SJCRH30 (cell line): ENCODE results near the gene RGS4. TPM values are rescaled to one million over a fixed set of nuclear protein-coding genes. Genes with fewer than 3 reads are reported as not detected.

Source experiments
- DNase-seq, 2 experiments: peaks; one replicate each; pipeline ENCODE4 v3.0.0-alpha.2; 2015 to 2020
- H3K27ac ChIP-seq: fragments of 250-450 bp; sonication (Bioruptor Pico); 2 replicates; pipeline ENCODE4 v1.5.1; 2020; ENCODE audit warnings: mild to moderate bottlenecking, moderate library complexity
- H3K27me3 ChIP-seq: fragments of 250-450 bp; sonication (Bioruptor Pico); 2 replicates; pipeline ENCODE4 v1.5.1; 2020; ENCODE audit warnings: mild to moderate bottlenecking, moderate library complexity
- H3K36me3 ChIP-seq: fragments of 250-450 bp; sonication (Bioruptor Pico); 2 replicates; pipeline ENCODE4 v1.5.1; 2020; ENCODE audit warnings: mild to moderate bottlenecking, moderate library complexity
- H3K4me1 ChIP-seq: fragments of 250-450 bp; sonication (Bioruptor Pico); 2 replicates; pipeline ENCODE4 v1.5.1; 2020; ENCODE audit warnings: mild to moderate bottlenecking, moderate library complexity
- H3K4me3 ChIP-seq: fragments of 250-450 bp; sonication (Bioruptor Pico); 2 replicates; pipeline ENCODE4 v1.5.1; 2020; ENCODE audit warnings: mild to moderate bottlenecking, moderate library complexity
- H3K9me3 ChIP-seq: fragments of 250-450 bp; sonication (Bioruptor Pico); replicated peaks from 2 replicates; pipeline ENCODE4 v1.5.1; 2020; ENCODE audit warnings: mild to moderate bottlenecking, moderate library complexity
- total RNA-seq: library from RNA; depleted of rRNA; stranded (reverse); fragments of >200 nt; shearing (Covaris generic); gene quantifications from 2 replicates; pipeline ENCODE4 v1.2.3, GENCODE V29; 2014; rRNA removed

Gene RGS4
- total RNA-seq, 1 experiment from 2014 or later = 0.12 TPM

GRCh38 chr1:163106364-163106987, 37.3 kb downstream of the RGS4 start:
- Histone ChIP-seq H3K27me3 (no peaks in the 10 kb centered on the region), H3K4me1 (no peaks in the 10 kb centered on the region), H3K27ac (no peak overlapping the region), H3K36me3 (no peaks in the 10 kb centered on the region), H3K4me3 (no peak overlapping the region), H3K9me3 (no peaks in the 10 kb centered on the region)
- no peak for DNase-seq

- no peaks in the 10 kb centered on the region for H3K27me3 ChIP-seq
- H3K4me3 ChIP-seq = no peak overlapping the region
- H3K4me1 ChIP-seq = no peaks in the 10 kb centered on the region
- no peak overlapping the region for H3K27ac ChIP-seq
- no peak for DNase-seq
- no peaks in the 10 kb centered on the region for H3K36me3 ChIP-seq
- H3K9me3 ChIP-seq = no peaks in the 10 kb centered on the region
Measured at GRCh38 chr1:163107655-163108054, 38.5 kb downstream of the RGS4 start.

- no peaks in the 10 kb centered on the region for H3K36me3 ChIP-seq
- H3K27me3 ChIP-seq = no peaks in the 10 kb centered on the region
- DNase-seq = no peak
- H3K27ac ChIP-seq = no peak overlapping the region
- H3K4me1 ChIP-seq = no peaks in the 10 kb centered on the region; the same call in 1 of the 2 replicates
- H3K9me3 ChIP-seq = no peaks in the 10 kb centered on the region
- no peak overlapping the region for H3K4me3 ChIP-seq
Measured at GRCh38 chr1:163115887-163116286, 46.7 kb downstream of the RGS4 start.

- no peaks in the 10 kb centered on the region for H3K36me3 ChIP-seq
- H3K4me1 ChIP-seq = no peaks in the 10 kb centered on the region; the same call in 1 of the 2 replicates
- H3K27me3 ChIP-seq = peaks cover 3% of the 10 kb centered on the region; the same call in 1 of the 2 replicates
- no peak overlapping the region for H3K27ac ChIP-seq
- H3K9me3 ChIP-seq = no peaks in the 10 kb centered on the region
- DNase-seq = no peak
- H3K4me3 ChIP-seq = no peak overlapping the region
Measured at GRCh38 chr1:163119707-163120106, 50.5 kb downstream of the RGS4 start.

GRCh38 chr1:163120372-163120771, 51.2 kb downstream of the RGS4 start:
- Histone ChIP-seq H3K36me3 (no peaks in the 10 kb centered on the region), H3K4me1 (no peaks in the 10 kb centered on the region; the same call in 1 of the 2 replicates), H3K9me3 (no peaks in the 10 kb centered on the region), H3K4me3 (no peak overlapping the region), H3K27ac (no peak overlapping the region), H3K27me3 (peaks cover 3% of the 10 kb centered on the region; the same call in 1 of the 2 replicates)
- no peak for DNase-seq

GRCh38 chr1:163124812-163125211, 55.7 kb downstream of the RGS4 start:
- DNase-seq = no peak
- Histone ChIP-seq H3K27ac (no peak overlapping the region), H3K27me3 (peaks cover 3% of the 10 kb centered on the region; the same call in 1 of the 2 replicates), H3K4me1 (no peaks in the 10 kb centered on the region; the same call in 1 of the 2 replicates), H3K4me3 (no peak overlapping the region), H3K36me3 (no peaks in the 10 kb centered on the region), H3K9me3 (no peaks in the 10 kb centered on the region)

Other genes with a start within 250 kb of the RGS4 start
- gene CCDC190, start 208.2 kb upstream of the RGS4 start, total RNA-seq = not detected in 2 replicates
- gene RGS5, start 133.6 kb downstream of the RGS4 start, total RNA-seq = 1.9 and 2.3 TPM in 2 replicates